ENCODE measurements around the gene KRTAP29-1. TPM values are rescaled to one million over a fixed set of nuclear protein-coding genes. Genes with fewer than 3 reads are reported as not detected.

Gene KRTAP29-1
- total and polyA plus RNA-seq, 11 donors, result not detected

GRCh38 chr17:41322094-41322902 lies 19.6 kb upstream of the KRTAP29-1 start:
- intact Hi-C loops (cut with DNase I), result loop anchor here in 6 of 10 donors (1.0 to 10.0 kb wide), 8 partner anchors 57 to 519 kb away; partner anchors contain the start of gene KRTAP9-6 (in 1 of the 6)

GRCh38 chr17:41318231-41318630 lies 15.6 kb upstream of the KRTAP29-1 start:
- TF ChIP-seq POLR2A (IDR thresholded peaks at IDR 0.05), result no peak
- TF ChIP-seq CTCF (IDR thresholded peaks at IDR 0.05), result no peak

More at GRCh38 chr17:41322094-41322902, 19.6 kb upstream of the KRTAP29-1 start:
- Histone ChIP-seq H3K9me3 (peaks cover 0 to 16% (median 9%) of the 10 kb centered on the region in 12 donors), H3K36me3 (no peaks in the 10 kb centered on the region), H3K27ac (no peak overlapping the region), H3K4me3 (no peak overlapping the region), H3K4me1 (no peaks in the 10 kb centered on the region), H3K27me3 (no peaks in the 10 kb centered on the region)
- WGBS, 4 donors, result 35 to 44% (median 39%) methylated on average over 5 of the region's 5 CpGs
- TF ChIP-seq POLR2A (IDR thresholded peaks at IDR 0.05), result no peak
- peak; percentile 35 to 73 (median 59) for TF ChIP-seq CTCF (IDR thresholded peaks at IDR 0.05)
- peak in 1 of 4 donors; percentile 41 for ATAC-seq
- DNase-seq, result no peak

GRCh38 chr17:41315814-41316445 lies 13.3 kb upstream of the KRTAP29-1 start:
- no peak for DNase-seq
- Histone ChIP-seq H3K9me3 (peaks cover 0 to 16% (median 9%) of the 10 kb centered on the region in 12 donors), H3K27ac (no peak overlapping the region), H3K27me3 (peaks cover 0 to 21% (median 5%) of the 10 kb centered on the region in 9 donors), H3K4me3 (no peak overlapping the region), H3K36me3 (no peaks in the 10 kb centered on the region), H3K4me1 (no peaks in the 10 kb centered on the region)
- no peak for ATAC-seq
- TF ChIP-seq POLR2A (IDR thresholded peaks at IDR 0.05), result no peak
- TF ChIP-seq CTCF (IDR thresholded peaks at IDR 0.05), result no peak
- intact Hi-C loops (cut with DNase I), result no loop called here
- 69 to 75% (median 73%) methylated on average over 15 to 17 of the region's 17 CpGs for WGBS, 4 donors

More at GRCh38 chr17:41318231-41318630, 15.6 kb upstream of the KRTAP29-1 start:
- H3K27me3 ChIP-seq, result peaks cover 0 to 21% (median 5%) of the 10 kb centered on the region in 9 donors
- H3K27ac ChIP-seq, result no peak overlapping the region
- ATAC-seq (no peak), DNase-seq (no peak)
- no peak overlapping the region for H3K4me3 ChIP-seq
- H3K9me3 ChIP-seq, result peaks cover 0 to 16% (median 9%) of the 10 kb centered on the region in 12 donors
- H3K4me1 ChIP-seq, result no peaks in the 10 kb centered on the region
- H3K36me3 ChIP-seq, result no peaks in the 10 kb centered on the region
- intact Hi-C loops (cut with DNase I), result no loop called here
- 35 to 68% (median 42%) methylated on average over 2 of the region's 2 CpGs for WGBS, 4 donors

- Histone ChIP-seq H3K27me3 (peaks cover 0 to 21% (median 5%) of the 10 kb centered on the region in 9 donors), H3K4me3 (no peak within 1 kb of the TSS), H3K4me1 (no peaks in the 10 kb centered on the region), H3K36me3 (no peaks in the 10 kb centered on the region), H3K9me3 (peaks cover 0 to 13% (median 9%) of the 10 kb centered on the region in 12 donors), H3K27ac (no peak within 1 kb of the TSS)
- TF ChIP-seq CTCF (IDR thresholded peaks at IDR 0.05), result no peak
- TF ChIP-seq POLR2A (IDR thresholded peaks at IDR 0.05), result no peak
- DNase-seq, result no peak
- ATAC-seq, result no peak
- WGBS, 4 donors, result 80 to 83% (median 81%) methylated on average over 20 to 24 of the region's 24 CpGs
- intact Hi-C loops (cut with DNase I), result no loop called here
Observed at GRCh38 chr17:41315204-41315794, 12.6 kb upstream of the KRTAP29-1 start, which contains the start of gene KRTAP17-1. KRTAP17-1 (minus strand) TSS chr17:41315710; CDS start chr17:41315650, 60 bp downstream.
